Osteoblast (primary cell): ENCODE data around the gene DIO2. TPM values are rescaled to one million over a fixed set of nuclear protein-coding genes. Genes with fewer than 3 reads are reported as not detected.

Experiments
- DNase-seq: peaks from one replicate; pipeline ENCODE4 v3.0.0; 2011; ENCODE audit warnings: low spot score, mixed read lengths; ENCODE audit not compliant: insufficient read length; ENCODE audit errors: missing footprints
- H2AFZ ChIP-seq: 2 replicates; pipeline ENCODE4 v1.6.0; 2011; ENCODE audit warnings: mild to moderate bottlenecking, low read length
- H3K27ac ChIP-seq: 2 replicates; pipeline ENCODE4 v1.5.1; 2011; ENCODE audit warnings: mild to moderate bottlenecking, low read depth, low read length, moderate library complexity
- H3K27me3 ChIP-seq: 2 replicates; pipeline ENCODE4 v1.6.0; 2012; ENCODE audit warnings: mild to moderate bottlenecking, control low read depth, inconsistent platforms, low read length, moderate library complexity; ENCODE audit not compliant: insufficient read depth
- H3K36me3 ChIP-seq: 2 replicates; pipeline ENCODE4 v1.5.1; 2011; ENCODE audit warnings: mild to moderate bottlenecking, low read length, control low read depth, moderate library complexity; ENCODE audit not compliant: insufficient read depth
- H3K4me1 ChIP-seq: 2 replicates; pipeline ENCODE4 v1.5.1; 2011; ENCODE audit warnings: mild to moderate bottlenecking, low read length, control low read depth, moderate library complexity; ENCODE audit not compliant: insufficient read depth
- H3K4me2 ChIP-seq: 2 replicates; pipeline ENCODE4 v1.6.0; 2011; ENCODE audit warnings: mild to moderate bottlenecking, low read length; ENCODE audit not compliant: insufficient read depth
- H3K4me3 ChIP-seq: fragments of 200-600 bp; sonication (generic); 3 replicates; pipeline ENCODE4 v1.5.1; 2012; ENCODE audit warnings: mild to moderate bottlenecking, low read length, inconsistent platforms; ENCODE audit not compliant: insufficient read depth
- H3K79me2 ChIP-seq: 2 replicates; pipeline ENCODE4 v1.6.0; 2012; ENCODE audit warnings: mild to moderate bottlenecking, low read length, control low read depth, inconsistent platforms; ENCODE audit not compliant: insufficient read depth
- H3K9me3 ChIP-seq: 2 replicates; pipeline ENCODE4 v1.5.1; 2011; ENCODE audit warnings: low read depth, low read length, control low read depth
- H4K20me1 ChIP-seq: 2 replicates; pipeline ENCODE4 v1.6.0; 2012; ENCODE audit warnings: mild to moderate bottlenecking, low read length, control low read depth; ENCODE audit not compliant: insufficient read depth
- CTCF ChIP-seq: IDR thresholded peaks from 2 replicates; pipeline ENCODE4 v1.5.1; 2011; ENCODE audit warnings: mild to moderate bottlenecking, low read depth, low read length, moderate library complexity; ENCODE audit errors: extremely low read depth
- total RNA-seq: library from RNA; depleted of rRNA; stranded (reverse); fragments of >200 nt; gene quantifications from 2 replicates; pipeline ENCODE4 v1.2.3, GENCODE V29; 2012

The DIO2 gene
- total RNA-seq, 1 donor = 1.1 TPM

GRCh38 chr14:80233470-80234089 is 22.3 kb upstream of the DIO2 start:
- DNase-seq = no peak
- TF ChIP-seq CTCF = no peak
- Histone ChIP-seq H3K4me3 (no peak overlapping the region), H3K27me3 (no peaks in the 10 kb centered on the region), H3K27ac (no peak overlapping the region), H4K20me1 (no peaks in the 10 kb centered on the region), H3K9me3 (no peaks in the 10 kb centered on the region), H3K4me1 (no peaks in the 10 kb centered on the region), H3K36me3 (no peaks in the 10 kb centered on the region), H3K4me2 (no peak overlapping the region), H3K79me2 (no peaks in the 10 kb centered on the region), H2AFZ (no peak overlapping the region)

- Histone ChIP-seq H3K4me3 (no peak overlapping the region), H3K36me3 (no peaks in the 10 kb centered on the region), H4K20me1 (no peaks in the 10 kb centered on the region), H3K27me3 (no peaks in the 10 kb centered on the region), H3K4me2 (no peak overlapping the region), H3K27ac (no peak overlapping the region), H2AFZ (no peak overlapping the region), H3K9me3 (no peaks in the 10 kb centered on the region), H3K79me2 (no peaks in the 10 kb centered on the region), H3K4me1 (no peaks in the 10 kb centered on the region)
- no peak for TF ChIP-seq CTCF
- DNase-seq = no peak
Measured at GRCh38 chr14:80231702-80232101, 20.4 kb upstream of the DIO2 start.

- no peaks in the 10 kb centered on the region for H3K36me3 ChIP-seq
- TF ChIP-seq CTCF = no peak
- H3K9me3 ChIP-seq = no peaks in the 10 kb centered on the region
- no peaks in the 10 kb centered on the region for H3K27me3 ChIP-seq
- no peaks in the 10 kb centered on the region for H4K20me1 ChIP-seq
- no peak for DNase-seq
- H3K27ac ChIP-seq = no peak overlapping the region
- no peak overlapping the region for H3K4me3 ChIP-seq
- H3K4me1 ChIP-seq = no peaks in the 10 kb centered on the region
- H3K79me2 ChIP-seq = no peaks in the 10 kb centered on the region
- no peak overlapping the region for H3K4me2 ChIP-seq
- H2AFZ ChIP-seq = no peak overlapping the region
Measured at GRCh38 chr14:80223696-80224465, 12.6 kb upstream of the DIO2 start.

- TF ChIP-seq CTCF = no peak
- Histone ChIP-seq H3K4me1 (peaks cover 7% of the 10 kb centered on the region), H3K27me3 (no peaks in the 10 kb centered on the region), H3K4me3 (no peak overlapping the region), H3K79me2 (no peaks in the 10 kb centered on the region), H3K9me3 (no peaks in the 10 kb centered on the region), H3K4me2 (no peak overlapping the region), H2AFZ (no peak overlapping the region), H3K36me3 (no peaks in the 10 kb centered on the region), H3K27ac (no peak overlapping the region), H4K20me1 (no peaks in the 10 kb centered on the region)
- no peak for DNase-seq
Measured at GRCh38 chr14:80216818-80217217, 5.5 kb upstream of the DIO2 start.
